Body of pancreas (tissue), 4 donors: ENCODE data around the gene RASGRP2.

Experiments used
- CTCF ChIP-seq, 7 experiments: fragments of 450-650 bp in 4 of 7; fragments of 200-600 bp in 3 of 7; sonication (generic) in 3 of 7; IDR thresholded peaks; one replicate each; pipeline ENCODE4 v1.5.1; 2016 to 2019; ENCODE audit warnings: antibody characterized with exemption in 7 of 7
- POLR2A ChIP-seq, 3 donors: fragments of 450-650 bp; IDR thresholded peaks; one replicate each; pipeline ENCODE4 v1.6.1; 2016; ENCODE audit warnings: antibody characterized with exemption in 3 of 3, mild to moderate bottlenecking in 2 of 3

DNA sequence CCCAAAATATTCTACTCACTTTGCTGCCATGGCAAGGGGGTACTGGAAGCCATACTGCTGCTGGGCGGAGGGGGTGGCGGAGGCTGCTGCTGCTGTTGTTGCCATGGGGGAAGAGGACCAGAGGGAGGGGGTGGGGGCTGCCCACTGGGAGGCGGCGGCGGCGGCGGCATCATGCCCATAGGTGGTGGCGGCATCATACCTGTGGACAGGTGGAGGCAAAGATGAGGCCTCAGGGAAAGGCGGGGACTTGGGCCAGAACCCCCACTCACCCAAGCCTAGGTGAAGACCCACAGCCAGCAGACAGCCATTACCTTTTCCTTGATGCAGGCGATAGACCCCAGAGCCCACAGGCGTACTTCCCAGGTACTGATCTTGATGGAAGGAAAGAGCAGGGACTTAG, 22.9 kb upstream of the RASGRP2 start:
- TF ChIP-seq CTCF (IDR thresholded peaks at IDR 0.05) (no peak), POLR2A (IDR thresholded peaks at IDR 0.05) (no peak)
